ENCODE results near the gene SHCBP1.
"Not testable (repeated sequence)": the region's sequence is repeated elsewhere in the genome, so short reads cannot be mapped to it uniquely, and the experiment has no call there.

SHCBP1 gene, protein sequence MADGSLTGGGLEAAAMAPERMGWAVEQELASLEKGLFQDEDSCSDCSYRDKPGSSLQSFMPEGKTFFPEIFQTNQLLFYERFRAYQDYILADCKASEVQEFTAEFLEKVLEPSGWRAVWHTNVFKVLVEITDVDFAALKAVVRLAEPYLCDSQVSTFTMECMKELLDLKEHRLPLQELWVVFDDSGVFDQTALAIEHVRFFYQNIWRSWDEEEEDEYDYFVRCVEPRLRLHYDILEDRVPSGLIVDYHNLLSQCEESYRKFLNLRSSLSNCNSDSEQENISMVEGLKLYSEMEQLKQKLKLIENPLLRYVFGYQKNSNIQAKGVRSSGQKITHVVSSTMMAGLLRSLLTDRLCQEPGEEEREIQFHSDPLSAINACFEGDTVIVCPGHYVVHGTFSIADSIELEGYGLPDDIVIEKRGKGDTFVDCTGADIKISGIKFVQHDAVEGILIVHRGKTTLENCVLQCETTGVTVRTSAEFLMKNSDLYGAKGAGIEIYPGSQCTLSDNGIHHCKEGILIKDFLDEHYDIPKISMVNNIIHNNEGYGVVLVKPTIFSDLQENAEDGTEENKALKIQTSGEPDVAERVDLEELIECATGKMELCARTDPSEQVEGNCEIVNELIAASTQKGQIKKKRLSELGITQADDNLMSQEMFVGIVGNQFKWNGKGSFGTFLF

DNA sequence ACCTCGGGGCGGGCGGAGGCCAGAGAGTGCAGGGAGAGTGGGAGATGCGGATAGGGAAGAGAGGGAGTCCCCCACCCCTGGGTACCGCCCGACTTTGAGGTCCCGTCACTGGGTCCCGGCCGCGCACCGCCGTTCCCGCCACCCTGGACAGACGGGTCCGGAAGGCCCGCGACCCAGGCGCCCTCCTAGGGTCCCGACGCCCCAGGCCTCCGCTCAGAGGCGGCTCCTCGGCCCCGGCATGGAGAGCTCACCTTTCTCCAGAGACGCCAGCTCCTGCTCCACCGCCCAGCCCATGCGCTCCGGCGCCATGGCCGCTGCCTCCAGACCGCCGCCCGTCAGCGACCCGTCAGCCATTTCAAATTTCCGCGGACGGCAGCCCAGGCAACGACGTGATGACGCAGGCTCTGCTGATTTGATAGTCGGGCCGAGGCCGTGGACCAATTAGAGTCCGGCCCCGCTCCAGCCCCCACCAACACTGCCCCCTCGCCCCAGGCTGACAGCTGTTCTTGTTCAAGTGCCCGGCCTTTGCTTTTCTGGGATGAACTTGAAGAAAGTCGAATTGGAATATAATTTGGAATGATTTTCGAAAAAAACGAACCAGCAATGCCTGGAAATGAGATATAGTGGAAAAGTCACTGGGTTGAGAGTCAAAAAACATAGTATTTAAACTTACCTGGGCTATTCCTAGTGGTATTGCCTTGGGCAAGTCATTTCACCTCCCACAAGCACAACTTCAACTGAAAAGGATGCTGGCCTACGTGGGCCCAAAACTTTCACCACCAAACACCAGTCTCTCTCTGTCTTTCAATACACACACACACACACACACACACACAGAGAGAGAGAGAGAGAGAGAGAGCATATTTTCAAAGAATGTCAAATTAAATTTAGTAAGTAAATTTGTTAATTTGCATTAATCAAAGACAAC, at the start of gene SHCBP1:
TSS of gene SHCBP1 (minus strand) at position 374 of the 928 bp plus-strand sequence. CDS start at position 354, 20 bp downstream.
- peak; percentile 54 for DNase-seq

GRCh38 chr16:46662123-46662522, 40.9 kb upstream of the SHCBP1 start:
- no peak for DNase-seq

GRCh38 chr16:46658925-46659324, 37.7 kb upstream of the SHCBP1 start:
- DNase-seq: no peak

DNA sequence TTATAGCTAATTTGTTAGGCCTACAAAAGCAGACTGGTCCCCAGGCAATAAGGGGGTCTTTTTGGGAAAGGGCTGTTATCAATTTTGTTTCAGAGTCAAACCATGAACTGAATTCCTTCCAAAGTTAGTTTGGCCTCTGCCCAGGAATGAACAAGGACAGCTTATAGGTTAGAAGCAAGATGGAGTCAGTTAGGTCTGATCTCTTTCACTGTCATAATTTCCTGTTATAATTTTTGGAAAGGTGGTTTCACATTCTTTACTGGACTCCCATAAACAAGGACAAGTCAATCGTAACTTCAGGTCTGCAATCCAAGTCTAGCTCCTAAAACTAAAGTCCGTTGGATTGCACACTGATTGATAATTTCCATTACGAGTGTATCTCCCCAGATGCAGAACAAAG, 30.1 kb upstream of the SHCBP1 start:
- no peak for DNase-seq

DNA sequence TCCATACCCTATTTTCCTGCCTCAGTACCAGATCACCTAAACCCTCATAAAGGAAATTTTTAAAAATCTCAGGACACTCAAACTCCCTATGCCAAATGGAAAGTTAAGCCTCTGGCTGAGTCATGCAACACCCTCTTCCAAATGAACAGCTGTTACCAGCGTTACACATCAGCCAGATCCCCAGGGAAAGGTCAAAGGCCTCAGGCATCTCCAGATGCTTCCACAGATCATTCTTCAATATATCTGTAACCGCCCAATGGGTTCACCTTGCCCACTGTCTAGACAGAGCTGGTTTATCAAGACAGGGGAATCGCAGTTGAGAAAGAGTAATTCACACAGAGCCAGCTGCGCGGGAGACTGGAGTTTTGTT, 29.1 kb upstream of the SHCBP1 start:
- DNase-seq: no peak

GRCh38 chr16:46649588-46650253, 28.5 kb upstream of the SHCBP1 start:
- peak; percentile 28 for DNase-seq

DNA sequence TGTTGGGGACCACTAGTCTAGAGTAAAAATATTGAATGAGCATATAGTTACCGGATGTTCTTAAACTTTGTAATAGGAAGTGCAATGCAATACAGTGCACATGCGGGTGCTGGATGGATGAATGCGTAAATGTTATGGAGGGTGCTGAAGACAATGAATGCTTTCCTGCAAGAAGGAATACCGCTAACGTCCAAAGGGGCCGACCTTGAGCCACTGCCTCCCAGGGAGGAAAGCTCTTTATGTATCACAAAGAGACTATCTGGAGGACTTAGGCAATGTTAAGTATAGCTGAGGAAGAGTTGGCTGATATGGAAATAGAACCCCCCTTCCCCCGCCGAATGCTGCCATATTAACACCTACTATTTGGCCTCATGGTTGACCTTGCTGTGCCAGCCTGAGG, 27.5 kb upstream of the SHCBP1 start:
- no peak for DNase-seq

DNA sequence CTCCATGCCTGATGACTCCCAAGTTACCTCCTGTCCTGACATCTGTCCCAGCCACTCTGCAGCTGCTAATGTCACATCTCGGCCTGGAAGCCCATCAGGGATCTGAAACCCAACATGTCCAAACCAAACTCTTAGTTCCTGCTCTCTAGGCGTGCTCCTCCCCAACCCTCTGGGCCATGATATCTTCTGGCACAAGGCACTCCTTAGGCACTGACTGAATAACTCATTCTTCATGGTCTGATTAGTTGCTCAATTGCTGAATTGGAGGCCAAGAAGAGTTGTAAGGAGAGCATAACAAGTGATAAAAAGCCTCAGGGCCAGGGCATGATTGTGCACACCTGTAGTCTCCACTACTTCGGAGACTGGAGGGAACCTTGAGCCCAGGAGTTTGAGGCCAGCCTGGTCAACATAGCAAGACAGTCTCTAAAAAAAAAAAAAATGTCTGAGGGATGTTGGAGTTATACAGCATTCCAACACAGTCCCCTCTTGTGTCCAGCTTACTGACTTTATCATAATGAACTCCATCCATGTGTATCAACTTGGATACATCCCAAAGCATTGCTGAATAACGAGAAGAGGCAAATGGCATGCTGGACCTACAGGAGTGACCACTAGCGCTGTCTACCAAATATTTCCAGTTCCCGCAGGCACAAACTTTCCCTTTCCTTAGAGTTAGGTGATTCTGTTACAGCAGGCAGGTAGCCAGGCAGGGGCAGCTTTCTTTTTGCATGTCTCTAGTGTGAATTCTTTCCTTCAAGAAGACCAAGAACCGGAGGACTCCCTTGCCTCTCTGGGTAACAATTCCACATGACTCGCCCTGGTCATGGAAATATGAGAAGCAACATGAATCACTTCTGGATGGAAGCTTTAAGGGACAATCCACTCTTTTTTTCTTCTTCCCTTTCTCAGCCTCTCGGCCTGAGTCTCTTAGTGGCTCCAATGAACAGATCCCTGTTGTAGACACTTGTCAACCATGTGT, 18.1 kb upstream of the SHCBP1 start:
- no peak for DNase-seq

DNA sequence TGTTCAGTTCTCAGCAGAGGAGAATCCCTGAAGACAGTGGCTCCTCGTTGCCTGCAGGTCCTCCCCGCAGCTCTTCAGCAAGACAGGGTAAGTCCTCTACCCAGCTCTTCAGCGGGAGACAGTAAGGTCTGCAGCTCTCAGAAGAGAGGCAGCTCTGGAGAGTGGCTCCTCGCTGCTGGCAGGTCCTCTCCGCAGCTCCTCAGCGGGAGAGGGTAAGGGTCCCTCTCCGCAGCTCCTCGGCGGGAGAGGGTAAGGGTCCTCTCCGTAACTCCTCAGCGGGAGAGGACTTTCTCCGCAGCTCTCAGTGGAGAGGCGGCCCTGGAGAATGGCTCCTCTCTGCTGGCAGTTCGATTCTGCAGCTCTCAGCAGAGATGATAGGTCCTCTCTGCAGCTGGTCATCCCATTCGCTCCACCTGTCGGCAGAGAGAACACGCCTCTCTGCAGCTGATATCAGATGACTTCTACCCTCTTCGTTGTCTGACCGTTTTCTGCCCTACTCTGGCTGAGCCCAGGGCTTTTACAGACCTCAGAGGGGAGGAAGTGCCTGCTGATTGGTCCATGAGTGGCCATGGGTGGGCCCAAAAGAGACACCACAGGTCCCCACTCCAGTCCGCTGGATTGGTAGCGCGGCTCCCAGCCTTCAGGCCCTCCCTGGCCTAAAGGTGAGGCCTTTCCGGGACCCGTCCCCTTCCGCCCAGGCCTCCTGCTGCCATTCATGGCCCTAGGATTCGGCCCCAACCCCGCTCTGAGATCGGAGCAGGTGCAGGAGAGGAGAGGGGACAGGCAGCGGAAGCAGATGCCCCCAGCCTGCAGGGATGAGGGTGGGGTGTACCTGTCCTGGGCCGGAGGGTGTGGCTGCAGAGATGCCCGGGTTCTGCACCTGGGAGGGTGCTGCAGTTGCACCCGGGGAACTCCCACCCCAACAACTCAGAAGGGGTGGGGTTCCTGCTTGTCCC, 11.9 kb upstream of the SHCBP1 start:
- DNase-seq: no peak

DNA sequence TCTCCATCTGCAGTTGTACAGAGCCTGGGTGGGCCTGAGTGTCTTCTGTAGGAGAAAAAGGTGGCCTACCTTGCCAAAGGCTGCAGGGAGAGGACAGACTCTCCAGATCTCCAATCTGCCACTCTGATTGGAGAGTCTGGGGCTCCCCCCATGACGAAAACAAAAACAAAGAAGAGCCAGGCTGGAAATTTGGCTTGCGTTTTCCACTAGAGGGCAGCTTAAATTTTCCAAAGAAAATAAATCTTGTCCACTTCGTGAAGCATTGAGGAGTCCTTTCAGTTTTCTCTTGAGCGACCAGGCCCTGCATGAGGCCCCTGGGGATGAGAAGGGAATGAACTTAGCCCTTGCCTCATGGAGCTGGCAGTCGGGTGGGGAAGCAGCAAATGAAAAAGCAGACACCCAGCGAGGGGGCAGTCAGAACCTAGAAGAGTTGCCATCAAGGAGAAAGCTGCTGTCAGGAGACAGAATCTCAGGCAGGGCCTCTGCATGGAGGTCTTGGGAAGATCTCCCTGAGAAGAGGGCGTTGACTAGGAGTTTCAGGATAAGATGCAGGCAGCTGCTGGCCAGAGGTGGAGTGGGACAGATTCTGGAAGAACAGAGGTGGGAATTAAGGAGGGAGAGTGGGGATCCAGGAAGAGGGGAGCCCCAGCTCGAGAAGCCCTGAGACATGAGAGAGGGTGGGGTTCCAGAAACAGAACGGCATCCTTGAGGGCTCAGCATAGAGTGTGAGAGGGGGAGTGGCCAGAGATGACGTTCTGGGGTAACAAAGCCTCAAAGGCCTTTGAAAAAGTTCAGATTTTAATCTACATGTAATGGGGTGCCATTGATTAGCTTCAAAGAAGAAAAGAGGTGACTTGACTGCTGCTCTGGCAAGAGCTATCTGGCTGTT, 8.4 kb upstream of the SHCBP1 start:
- DNase-seq: peak; percentile 27

- DNase-seq: no peak
Observed at GRCh38 chr16:46627746-46628145, 6.6 kb upstream of the SHCBP1 start.

DNA sequence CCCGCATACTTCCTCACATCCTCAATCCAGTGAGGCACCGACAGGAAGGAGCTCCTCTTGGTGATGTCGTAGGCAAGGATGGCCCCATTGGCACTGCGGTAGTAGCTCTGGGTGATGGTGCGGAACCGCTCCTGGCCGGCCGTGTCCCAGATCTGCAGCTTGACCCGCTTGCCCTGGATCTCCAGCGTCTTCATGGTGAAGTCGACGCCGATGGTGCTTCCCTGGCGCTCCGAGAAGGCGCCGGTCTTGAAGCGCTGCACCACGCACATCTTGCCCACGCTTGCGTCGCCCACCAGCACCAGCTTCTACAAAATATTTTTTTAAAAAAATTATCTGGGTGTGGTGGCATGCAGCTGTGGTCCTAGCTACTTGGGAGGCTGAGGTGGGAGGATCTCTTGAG, 5.5 kb upstream of the SHCBP1 start:
- not testable (repeated sequence) for DNase-seq

- not testable (repeated sequence) for DNase-seq
Observed at GRCh38 chr16:46624862-46625261, 3.7 kb upstream of the SHCBP1 start.

DNA sequence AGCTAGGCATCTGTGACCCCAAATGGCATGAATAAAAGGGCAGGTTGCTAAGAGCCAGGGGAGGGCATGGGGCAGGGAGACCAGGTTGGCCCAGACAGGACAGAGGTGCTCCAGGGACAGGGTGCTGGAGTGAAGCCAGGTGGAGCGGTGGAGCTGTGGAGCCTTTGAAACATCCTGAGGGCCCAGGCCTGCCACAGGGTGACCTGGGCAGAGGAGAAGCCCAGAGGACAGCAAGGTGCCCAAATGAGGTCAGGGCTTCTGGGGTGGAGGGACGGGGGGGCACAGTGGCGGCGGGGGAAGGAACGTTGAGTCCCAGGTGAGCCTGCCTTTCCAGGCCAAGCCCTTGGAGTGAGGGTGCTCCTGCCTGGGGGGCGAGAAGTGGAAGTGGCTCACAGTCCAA, 2.5 kb upstream of the SHCBP1 start:
- not testable (repeated sequence) for DNase-seq

DNA sequence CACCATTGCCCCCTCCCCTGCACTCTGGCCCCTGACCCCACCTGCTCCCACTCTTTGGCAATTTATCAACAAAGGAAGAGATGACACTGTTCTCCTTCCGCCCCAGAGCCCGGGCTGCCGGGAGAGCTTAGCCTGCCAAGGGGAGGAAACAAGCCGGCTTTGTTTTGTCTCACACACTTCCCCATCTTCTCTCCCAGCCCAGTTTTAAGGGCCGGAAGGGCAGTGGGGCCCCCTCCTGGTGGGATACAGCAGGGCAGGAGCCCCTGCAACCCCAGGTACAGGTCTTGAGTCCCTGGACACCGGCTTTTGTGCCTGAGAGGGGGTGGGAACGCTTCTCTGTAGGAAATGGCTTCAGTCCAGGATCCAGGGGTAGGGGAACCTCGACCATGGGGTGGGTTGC, 2.1 kb upstream of the SHCBP1 start:
- not testable (repeated sequence) for DNase-seq

GRCh38 chr16:46621934-46622676, 926 bp upstream of the SHCBP1 start:
- DNase-seq: no peak

- no peak for DNase-seq
Observed at GRCh38 chr16:46620266-46621005, 743 bp downstream of the SHCBP1 start.

DNA sequence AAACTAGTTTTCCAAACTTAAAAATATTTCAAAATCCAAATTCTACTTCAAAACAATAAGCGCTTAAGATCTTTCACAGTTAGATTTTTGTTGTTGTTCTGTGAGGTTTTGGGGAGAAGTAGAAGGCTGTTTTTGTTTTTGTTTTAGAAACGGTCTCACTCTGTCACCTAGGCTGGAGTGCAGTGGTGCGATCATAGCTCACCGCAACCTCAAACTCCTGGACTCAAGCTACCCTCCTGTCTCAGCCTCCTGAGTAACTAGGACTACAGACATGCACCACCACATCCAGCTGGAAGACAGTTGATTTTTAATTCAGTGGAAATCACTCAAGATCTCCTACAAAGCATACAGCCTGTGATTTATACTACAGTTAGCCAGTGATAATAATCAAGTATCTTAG, 2.7 kb downstream of the SHCBP1 start:
- DNase-seq: no peak

Measured in GOT3 (cell line).